Calu3 (cell line): ENCODE data around the gene PRDX2. TPM values are rescaled to one million over a fixed set of nuclear protein-coding genes. Genes with fewer than 3 reads are reported as not detected.

ENCODE experiments used
- BruUV-seq: library from RNA; stranded (reverse); fragments of 400-500 nt; replicated peaks from 2 replicates; lab custom pipeline; 2021; lab: Mats Ljungman, UMichigan
- CTCF ChIA-PET: fragments of 300-600 bp; sonication (Branson Sonifier 250); formaldehyde crosslinking; loops from one replicate; lab custom pipeline; 2022; ENCODE audit warnings: antibody characterized with exemption; lab: Charles Lee
- DNase-seq: peaks from one replicate; pipeline ENCODE4 v3.0.0; 2022
- H3K27ac Mint-ChIP-seq: one replicate; pipeline ENCODE4 v1.8.0; 2022; ENCODE audit warnings: mixed read lengths; ENCODE audit not compliant: unreplicated experiment
- H3K27me3 Mint-ChIP-seq: one replicate; pipeline ENCODE4 v1.8.0; 2022; ENCODE audit warnings: mixed read lengths; ENCODE audit not compliant: unreplicated experiment
- H3K36me3 Mint-ChIP-seq: one replicate; pipeline ENCODE4 v1.8.0; 2022; ENCODE audit warnings: mild to moderate bottlenecking, moderate library complexity, mixed read lengths; ENCODE audit not compliant: insufficient read depth, unreplicated experiment
- H3K4me1 Mint-ChIP-seq: one replicate; pipeline ENCODE4 v1.8.0; 2022; ENCODE audit warnings: mild to moderate bottlenecking, low read depth, mixed read lengths; ENCODE audit not compliant: unreplicated experiment
- H3K4me3 Mint-ChIP-seq: one replicate; pipeline ENCODE4 v1.8.0; 2022; ENCODE audit warnings: mild to moderate bottlenecking, low read depth, moderate library complexity, mixed read lengths; ENCODE audit not compliant: unreplicated experiment
- H3K9me3 Mint-ChIP-seq: one replicate; pipeline ENCODE4 v1.8.0; 2022; ENCODE audit warnings: low read depth, mixed read lengths; ENCODE audit not compliant: unreplicated experiment
- intact Hi-C: fragments of 100-400 bp; cut with micrococcal nuclease; formaldehyde crosslinking; loops from one replicate; pipeline ENCODE4 v1.10.0; 2022; ENCODE audit not compliant: unreplicated experiment
- total RNA-seq: library from RNA; stranded (reverse); gene quantifications from 2 replicates; pipeline ENCODE4 v1.2.3, GENCODE V29; 2022
- TF ChIP-seq, protein P1 (sequence below): fragments of 200-600 bp; IDR thresholded peaks from one replicate; pipeline ENCODE4 v1.8.0; 2022; ENCODE audit warnings: antibody characterized with exemption; ENCODE audit not compliant: unreplicated experiment

Gene PRDX2
- total RNA-seq, 1 experiment from 2014 or later: 135 TPM

DNA sequence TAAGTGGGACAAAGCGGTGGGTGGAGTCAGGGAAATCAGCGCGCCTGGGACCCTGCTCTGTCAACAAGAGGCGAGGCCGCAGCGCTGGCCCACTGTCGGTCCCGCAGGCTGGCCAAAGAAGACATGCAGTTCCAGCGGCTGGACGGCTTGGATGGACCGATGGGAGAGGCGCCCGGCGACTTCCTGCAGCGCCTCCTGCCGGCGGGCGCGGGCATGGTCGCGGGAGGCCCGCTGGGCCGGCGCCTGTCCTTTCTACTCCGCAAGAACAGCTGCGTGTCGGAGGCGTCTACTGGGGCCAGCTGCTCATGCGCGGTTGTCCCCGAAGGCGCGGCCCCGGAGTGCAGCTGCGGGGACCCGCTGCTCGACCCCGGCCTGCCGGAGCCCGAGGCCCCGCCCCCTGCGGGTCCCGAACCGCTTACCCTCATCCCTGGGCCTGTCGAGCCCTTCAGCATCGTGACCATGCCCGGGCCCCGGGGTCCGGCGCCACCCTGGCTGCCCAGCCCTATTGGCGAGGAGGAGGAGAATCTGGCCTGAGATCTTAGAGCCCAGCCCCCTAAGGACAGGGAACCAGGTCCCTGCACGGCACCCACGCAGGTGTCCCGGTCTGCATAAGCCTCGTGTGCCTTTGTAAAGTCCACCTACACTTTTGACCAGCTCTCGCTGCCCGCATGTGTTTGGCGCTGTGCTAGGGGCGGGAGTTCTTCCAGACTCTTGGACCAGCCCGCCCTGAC is 43.9 kb downstream of the PRDX2 start:
- Mint-ChIP-seq H3K4me3 (peak overlapping the region; percentile 46), H3K4me1 (no peaks in the 10 kb centered on the region), H3K27ac (no peak overlapping the region), H3K27me3 (peaks cover 13% of the 10 kb centered on the region), H3K36me3 (peaks cover 9% of the 10 kb centered on the region), H3K9me3 (no peaks in the 10 kb centered on the region)
- TF ChIP-seq, protein P1, sequence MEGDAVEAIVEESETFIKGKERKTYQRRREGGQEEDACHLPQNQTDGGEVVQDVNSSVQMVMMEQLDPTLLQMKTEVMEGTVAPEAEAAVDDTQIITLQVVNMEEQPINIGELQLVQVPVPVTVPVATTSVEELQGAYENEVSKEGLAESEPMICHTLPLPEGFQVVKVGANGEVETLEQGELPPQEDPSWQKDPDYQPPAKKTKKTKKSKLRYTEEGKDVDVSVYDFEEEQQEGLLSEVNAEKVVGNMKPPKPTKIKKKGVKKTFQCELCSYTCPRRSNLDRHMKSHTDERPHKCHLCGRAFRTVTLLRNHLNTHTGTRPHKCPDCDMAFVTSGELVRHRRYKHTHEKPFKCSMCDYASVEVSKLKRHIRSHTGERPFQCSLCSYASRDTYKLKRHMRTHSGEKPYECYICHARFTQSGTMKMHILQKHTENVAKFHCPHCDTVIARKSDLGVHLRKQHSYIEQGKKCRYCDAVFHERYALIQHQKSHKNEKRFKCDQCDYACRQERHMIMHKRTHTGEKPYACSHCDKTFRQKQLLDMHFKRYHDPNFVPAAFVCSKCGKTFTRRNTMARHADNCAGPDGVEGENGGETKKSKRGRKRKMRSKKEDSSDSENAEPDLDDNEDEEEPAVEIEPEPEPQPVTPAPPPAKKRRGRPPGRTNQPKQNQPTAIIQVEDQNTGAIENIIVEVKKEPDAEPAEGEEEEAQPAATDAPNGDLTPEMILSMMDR: peak; percentile 76
- CTCF ChIA-PET: interaction anchor here (0.6 to 1.2 kb wide), 5 partner anchors 33 to 174 kb away, joined by 3 to 9 read pairs (median 4); no protein-coding TSS in a partner anchor
- no TSS peak for BruUV-seq
- peak; percentile 71 for DNase-seq
- intact Hi-C loops: no loop called here

DNA sequence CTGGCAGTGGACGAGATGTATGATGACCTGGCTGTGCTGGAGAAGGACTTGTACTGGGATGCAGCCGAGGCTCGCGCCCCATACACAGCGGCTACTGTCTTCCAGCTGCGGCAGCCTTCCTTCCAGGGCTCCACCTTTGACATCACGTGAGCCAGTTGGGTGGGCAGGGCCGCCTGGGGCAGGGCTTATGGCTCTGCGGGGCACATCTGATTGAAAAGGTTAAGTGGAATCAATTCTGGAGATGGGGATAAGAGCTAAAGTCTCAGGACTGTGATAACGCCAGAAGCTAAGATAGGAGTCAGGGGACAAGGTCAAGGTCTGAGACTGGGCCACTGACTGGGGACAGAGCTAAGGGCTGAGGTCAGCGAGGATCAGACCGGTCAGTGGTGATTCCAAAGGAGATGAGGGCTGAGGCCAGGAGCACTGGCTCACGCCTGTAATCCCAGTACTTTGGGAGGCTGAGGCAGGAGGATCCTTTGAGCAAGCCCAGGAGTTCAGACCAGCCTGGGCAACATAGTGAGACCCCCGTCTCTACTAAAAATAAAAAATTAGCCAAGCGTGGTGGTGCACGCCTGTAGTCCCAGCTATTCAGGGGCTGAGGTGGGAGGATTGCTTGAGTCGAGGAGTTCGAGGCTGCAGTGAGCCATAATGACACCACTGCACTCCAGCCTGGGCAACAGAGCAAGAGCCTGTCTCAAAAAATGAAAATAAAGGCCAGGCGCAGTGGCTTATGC is 45.3 kb downstream of the PRDX2 start:
- Mint-ChIP-seq H3K36me3 (peaks cover 5% of the 10 kb centered on the region), H3K27me3 (peaks cover 27% of the 10 kb centered on the region), H3K4me1 (no peaks in the 10 kb centered on the region), H3K4me3 (no peak overlapping the region), H3K9me3 (no peaks in the 10 kb centered on the region), H3K27ac (no peak overlapping the region)
- intact Hi-C loops: no loop called here
- CTCF ChIA-PET: no interaction called here
- no peak for DNase-seq
- TF ChIP-seq, protein P1: no peak
- BruUV-seq: no TSS peak

DNA sequence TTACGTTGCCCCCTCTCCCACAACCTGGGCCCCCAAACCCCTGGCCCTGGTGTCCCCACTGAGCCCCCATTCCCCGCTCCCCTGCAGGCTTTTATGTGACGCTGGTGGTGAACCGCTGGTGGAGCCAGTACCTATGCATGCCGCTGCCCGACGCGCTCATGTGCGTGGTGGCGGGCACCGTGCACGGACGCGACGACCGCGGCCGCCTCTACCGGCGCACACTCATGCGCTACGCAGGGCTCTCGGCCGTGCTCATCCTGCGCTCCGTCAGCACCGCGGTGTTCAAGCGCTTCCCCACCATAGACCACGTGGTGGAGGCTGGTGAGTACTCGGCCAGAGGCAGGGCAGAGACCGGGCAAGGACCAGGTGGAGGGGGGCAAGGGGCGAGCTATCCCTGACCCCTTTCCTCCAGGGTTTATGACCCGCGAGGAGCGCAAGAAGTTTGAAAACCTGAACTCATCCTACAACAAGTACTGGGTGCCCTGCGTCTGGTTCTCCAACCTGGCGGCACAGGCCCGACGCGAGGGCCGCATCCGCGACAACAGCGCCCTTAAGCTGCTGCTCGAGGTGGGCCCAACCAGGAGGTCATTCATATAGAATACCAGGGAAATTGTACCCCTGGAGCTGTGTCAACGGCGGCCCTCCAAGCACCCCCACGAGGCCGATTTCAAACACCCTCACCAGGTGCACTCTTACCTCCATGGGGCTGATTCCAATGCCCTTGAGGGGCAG is 47.0 kb downstream of the PRDX2 start:
- Mint-ChIP-seq H3K27ac (no peak overlapping the region), H3K27me3 (peaks cover 44% of the 10 kb centered on the region), H3K9me3 (no peaks in the 10 kb centered on the region), H3K4me3 (no peak overlapping the region), H3K36me3 (peaks cover 10% of the 10 kb centered on the region), H3K4me1 (peaks cover 13% of the 10 kb centered on the region)
- CTCF ChIA-PET: interaction anchor here (0.6 kb wide), 1 partner anchor 11 kb away, joined by 3 read pairs; no protein-coding TSS in a partner anchor
- intact Hi-C loops: no loop called here
- BruUV-seq: no TSS peak
- TF ChIP-seq, protein P1: no peak
- no peak for DNase-seq

DNA sequence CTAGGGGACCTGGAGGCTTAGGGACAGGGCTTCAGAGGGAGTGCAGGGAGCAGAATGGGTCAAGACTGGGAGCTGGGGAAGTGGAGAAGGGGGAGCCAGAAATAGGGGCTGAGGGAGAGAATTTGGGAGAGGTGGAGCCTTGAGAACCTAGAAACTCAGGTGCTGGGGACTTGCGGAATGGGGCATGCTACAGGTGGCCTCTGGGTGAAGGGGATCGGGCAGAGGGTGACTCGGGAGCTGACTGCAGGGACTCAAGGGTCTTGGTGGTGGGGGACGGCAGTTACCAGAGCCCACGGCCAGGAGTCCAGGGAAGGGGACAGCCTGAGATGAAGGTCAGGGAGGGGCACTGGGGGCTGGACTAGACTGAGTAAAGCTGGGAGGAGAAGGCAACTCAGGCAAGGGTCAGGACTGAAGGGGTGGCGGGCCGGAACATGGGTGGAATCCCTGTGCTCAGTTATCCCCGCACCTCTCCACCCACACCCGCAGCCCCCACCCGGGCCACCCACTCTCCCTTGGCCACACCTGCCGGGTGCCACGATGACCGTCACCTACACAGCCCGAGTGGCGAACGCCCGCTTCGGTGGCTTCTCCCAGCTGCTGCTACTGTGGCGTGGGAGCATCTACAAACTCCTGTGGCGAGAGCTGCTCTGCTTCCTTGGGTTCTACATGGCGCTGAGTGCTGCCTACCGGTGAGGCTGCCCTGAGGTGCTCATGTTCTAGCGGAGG is 49.4 kb downstream of the PRDX2 start:
- Mint-ChIP-seq H3K9me3 (peaks cover 3% of the 10 kb centered on the region), H3K36me3 (peaks cover 20% of the 10 kb centered on the region), H3K27me3 (peaks cover 49% of the 10 kb centered on the region), H3K4me1 (peaks cover 16% of the 10 kb centered on the region), H3K27ac (no peak overlapping the region), H3K4me3 (no peak overlapping the region)
- CTCF ChIA-PET: no interaction called here
- BruUV-seq: no TSS peak
- TF ChIP-seq, protein P1: no peak
- intact Hi-C loops: no loop called here
- no peak for DNase-seq
